Stimulated activated CD4-positive, alpha-beta T cell treated with anti-CD3 and anti-CD28 coated beads, Interleukin-4, amount 100 ng/mL, for 4 hours (primary cell): ENCODE data around the gene MUC2.

ENCODE experiments used
- DNase-seq, 2 experiments: peaks; one replicate each; pipeline ENCODE4 v3.0.0-alpha.2; 2020

The MUC2 gene

DNA sequence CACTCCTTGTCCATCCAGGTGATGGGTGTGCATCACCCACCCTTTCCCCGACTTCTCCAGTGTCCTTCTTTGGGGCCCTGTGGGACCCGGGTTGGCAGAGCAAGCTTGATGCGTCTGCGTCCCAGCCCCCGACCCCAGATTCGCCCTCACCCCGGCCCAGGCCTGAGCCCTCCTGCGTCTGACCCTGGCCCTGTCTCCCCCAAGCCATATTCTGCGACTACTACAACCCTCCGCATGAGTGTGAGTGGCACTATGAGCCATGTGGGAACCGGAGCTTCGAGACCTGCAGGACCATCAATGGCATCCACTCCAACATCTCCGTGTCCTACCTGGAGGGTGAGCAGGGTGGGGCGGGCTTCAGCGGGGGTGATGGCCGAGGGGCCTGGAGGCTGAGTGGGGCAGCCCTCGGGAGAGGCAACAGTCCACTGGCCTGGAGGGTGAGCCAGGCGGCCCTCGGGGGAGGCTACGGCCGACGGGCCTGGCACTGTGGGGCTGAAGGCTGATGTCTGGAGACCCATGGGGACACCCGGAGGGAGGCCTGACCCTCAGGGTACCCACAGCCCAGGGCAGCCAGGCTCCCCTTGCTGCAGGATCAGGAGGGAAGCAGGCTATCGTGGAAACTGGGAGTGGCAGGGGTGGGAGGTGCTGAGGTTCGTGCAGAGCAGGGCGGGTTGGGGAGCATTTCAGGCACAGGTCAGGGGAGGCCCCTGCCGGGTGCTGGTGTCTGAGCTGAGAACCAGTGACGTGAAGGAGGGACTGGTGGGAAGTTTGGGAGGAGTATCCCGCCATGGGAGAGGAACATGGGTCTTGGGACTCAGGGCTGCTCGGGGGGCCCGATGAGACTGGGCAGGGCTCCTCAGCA lies 15.3 kb downstream of the MUC2 start:
- DNase-seq, result no peak

DNA sequence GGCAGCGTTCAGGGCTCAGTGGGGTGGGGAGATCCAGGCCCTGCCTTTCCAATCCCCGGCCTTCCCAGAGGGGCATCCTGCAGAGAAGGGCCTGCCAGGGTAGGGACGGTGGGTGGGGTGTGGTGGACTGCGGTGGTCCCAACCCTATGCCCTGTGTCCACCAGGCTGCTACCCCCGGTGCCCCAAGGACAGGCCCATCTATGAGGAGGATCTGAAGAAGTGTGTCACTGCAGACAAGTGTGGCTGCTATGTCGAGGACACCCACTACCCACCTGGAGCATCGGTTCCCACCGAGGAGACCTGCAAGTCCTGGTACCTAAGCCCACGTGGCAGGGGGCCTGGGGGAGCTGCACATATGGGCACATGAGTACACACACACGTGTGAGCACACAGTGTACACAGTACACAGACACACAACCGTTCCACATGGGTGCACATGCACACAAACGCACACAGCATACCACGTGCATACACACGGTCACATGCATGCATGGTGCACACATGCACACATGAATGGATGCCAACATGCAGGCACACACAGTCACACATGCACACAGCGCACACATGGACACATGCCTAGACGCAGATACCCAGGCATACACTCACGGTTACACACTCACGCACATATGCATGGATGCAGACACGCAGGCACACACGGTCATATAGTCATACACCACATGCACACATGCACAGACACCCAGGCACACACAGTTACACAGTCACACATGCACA lies 16.1 kb downstream of the MUC2 start:
- no peak for DNase-seq

DNA sequence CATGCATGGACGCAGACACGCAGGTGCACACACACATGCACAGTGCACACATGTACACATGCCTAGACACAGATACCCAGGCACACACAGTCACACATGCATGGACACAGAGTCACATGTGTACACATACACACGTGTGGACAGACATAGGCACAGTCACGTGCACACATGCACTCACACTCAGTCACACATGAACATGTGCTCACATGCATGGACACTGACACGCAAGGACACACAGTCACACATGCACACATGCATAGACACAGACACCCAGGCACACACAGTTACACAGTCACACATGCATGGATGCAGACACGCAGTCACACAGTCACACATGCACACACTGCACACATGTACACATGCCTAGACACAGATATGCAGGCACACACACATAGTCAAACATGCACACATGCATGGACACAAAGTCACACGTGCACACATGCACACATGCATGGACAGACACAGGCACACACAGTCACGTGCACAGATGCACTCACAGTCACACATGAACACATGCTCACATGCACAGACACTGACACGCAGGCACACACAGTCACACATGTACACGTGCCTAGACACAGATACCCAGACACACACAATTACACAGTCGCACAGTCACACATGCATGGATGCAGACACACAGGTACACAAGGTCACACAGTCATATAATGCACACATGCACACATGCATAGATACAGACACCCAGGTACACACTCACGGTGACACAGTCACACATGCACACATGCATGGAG lies 16.8 kb downstream of the MUC2 start:
- no peak for DNase-seq

DNA sequence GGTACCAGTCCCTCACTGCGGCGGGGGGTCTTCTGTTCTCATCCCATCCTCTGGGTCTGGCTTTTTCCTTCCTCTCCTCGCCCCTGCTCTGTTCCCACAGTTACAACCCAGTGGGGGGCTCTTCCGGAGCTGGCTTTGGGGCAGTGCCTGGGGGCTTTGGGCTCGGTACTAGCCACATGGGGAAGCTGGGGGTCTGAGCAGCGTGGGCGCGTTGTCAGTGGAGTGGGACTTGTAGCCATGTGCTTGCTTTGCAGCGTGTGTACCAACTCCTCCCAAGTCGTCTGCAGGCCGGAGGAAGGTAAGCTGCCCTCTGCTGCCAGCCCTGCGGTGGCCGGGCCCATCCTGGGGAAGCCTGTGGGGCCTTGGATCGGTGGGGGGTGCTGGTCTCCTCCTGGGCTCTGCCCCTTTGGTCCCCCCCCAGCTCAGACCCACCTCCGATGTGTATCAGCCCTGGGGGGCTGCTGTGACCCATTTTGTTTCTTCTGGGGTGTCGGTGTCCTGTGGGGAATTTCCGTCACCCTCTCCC lies 17.5 kb downstream of the MUC2 start:
- no peak for DNase-seq

DNA sequence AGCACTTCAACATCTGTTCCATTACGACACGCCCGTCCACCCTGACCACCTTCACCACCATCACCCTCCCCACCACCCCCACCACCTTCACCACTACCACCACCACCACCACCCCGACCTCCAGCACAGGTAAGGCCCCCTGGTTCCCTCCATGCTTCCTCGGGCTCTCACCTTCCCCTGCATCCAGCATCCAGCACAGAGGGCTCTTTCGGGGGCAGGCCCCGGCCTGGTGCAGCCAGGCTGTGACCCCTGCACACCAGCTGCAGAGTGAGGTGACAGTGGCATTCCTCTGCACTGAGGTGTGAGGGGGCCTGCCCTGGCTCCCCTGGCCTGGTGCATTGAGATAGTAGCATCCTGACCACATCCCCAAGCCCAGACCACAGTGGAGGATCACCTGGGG lies 18.2 kb downstream of the MUC2 start:
- DNase-seq, result no peak

DNA sequence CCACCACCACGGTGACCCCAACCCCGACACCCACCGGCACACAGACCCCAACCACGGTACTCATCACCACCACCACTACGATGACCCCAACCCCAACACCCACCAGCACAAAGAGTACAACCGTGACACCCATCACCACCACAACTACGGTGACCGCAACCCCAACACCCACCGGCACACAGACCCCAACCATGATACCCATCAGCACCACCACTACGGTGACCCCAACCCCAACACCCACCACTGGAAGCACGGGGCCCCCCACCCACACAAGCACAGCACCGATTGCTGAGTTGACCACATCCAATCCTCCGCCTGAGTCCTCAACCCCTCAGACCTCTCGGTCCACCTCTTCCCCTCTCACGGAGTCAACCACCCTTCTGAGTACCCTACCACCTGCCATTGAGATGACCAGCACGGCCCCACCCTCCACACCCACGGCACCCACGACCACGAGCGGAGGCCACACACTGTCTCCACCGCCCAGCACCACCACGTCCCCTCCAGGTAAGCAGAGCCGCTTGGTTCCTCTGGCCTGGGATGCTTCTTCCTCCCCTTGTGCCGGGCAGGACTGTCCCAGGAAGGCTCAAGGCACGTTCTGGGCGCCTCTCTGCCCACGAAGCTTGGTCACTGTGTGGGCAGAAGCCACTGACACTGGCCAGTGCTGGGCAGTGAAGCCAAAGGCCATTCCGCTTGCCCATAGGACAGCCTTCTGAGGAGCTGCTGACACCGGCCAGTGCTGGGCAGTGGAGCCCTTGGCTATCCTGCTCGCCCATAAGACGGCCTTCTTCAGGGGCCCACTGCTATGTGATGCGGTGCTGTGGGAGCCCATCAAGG lies 25.1 kb downstream of the MUC2 start:
- DNase-seq, result no peak

DNA sequence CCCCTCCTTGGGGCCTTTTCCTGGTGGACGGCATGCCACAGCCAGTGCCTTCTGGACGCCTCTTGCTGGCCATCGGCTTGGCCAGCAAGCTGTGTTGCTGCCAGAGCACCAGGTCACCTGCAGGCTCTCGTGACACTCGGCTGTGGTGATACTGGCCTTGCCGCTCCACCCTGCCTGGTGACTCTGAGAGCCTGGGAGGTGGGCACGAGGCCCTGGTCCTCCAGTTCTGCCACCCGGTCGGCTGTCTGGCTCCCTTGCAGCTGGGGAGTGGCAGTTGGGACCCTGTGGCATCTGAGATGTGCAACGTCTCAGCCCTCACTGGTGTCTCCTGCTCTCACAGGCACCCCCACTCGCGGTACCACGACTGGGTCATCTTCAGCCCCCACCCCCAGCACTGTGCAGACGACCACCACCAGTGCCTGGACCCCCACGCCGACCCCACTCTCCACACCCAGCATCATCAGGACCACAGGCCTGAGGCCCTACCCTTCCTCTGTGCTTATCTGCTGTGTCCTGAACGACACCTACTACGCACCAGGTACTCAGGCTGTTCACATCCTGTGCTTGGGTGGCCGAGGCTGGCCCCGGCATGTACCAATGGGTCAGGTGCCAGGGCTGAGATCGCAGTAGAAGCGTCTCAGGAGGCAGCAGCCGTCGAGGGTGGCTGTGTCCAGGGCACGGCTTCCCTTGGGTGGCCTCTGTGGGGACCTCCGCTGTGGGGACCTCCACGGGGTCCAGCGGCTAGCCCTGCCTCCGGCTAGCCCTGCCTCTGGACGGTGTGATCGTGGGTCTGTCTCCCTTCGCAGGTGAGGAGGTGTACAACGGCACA lies 26.0 kb downstream of the MUC2 start:
- DNase-seq, result no peak

DNA sequence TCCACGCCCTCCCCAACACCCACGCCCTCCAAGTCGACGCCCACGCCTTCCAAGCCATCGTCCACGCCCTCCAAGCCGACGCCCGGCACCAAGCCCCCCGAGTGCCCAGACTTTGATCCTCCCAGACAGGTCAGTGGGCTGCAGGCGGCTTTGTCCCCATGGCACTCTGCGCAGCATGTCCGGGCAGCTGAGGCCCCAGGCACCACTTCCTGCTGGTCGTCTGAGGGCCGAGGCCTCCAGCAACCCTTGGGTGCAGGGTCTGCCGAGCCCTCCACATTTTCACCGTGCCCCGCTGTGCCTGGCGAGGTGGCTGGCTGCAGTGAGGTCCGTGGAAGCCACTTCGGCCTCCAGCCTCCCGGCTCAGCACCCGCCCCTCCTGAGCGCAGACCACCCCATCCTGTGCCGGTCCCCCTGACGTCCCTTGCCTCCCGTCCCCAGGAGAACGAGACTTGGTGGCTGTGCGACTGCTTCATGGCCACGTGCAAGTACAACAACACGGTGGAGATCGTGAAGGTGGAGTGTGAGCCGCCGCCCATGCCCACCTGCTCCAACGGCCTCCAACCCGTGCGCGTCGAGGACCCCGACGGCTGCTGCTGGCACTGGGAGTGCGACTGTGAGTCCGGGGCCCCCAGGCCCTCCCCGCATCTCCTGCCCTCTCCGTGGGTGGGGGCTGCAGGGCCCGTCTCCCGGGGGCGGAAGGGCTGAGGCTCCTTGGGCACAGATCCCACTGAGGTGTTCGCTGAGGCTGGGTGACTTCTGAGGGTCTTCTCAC lies 26.8 kb downstream of the MUC2 start:
- no peak for DNase-seq

DNA sequence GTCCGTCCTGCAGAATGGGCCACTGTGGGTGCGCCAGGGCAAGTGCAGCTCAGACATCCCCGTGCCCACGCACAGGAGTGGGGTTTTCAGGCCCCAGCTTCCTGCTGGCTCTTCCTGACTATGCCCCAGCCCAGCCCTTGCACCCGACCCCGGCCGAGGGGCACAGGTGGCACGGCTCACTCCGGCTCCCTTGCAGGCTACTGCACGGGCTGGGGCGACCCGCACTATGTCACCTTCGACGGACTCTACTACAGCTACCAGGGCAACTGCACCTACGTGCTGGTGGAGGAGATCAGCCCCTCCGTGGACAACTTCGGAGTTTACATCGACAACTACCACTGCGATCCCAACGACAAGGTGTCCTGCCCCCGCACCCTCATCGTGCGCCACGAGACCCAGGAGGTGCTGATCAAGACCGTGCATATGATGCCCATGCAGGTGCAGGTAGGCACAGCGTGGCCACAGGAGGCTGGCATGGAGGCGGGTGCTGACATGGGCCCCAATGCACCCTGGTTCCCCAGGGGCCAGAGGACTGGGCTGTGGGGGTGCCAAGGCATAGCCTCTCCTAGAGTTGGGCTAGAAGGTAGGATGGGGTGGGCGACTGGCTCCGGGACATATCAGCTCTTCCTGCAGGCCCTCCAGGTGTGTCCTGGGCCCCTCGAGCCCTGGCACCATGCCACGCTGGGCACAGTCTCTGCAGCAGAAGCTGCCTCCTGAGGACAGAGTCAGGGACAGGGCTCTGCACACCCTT lies 27.7 kb downstream of the MUC2 start:
- no peak for DNase-seq

DNA sequence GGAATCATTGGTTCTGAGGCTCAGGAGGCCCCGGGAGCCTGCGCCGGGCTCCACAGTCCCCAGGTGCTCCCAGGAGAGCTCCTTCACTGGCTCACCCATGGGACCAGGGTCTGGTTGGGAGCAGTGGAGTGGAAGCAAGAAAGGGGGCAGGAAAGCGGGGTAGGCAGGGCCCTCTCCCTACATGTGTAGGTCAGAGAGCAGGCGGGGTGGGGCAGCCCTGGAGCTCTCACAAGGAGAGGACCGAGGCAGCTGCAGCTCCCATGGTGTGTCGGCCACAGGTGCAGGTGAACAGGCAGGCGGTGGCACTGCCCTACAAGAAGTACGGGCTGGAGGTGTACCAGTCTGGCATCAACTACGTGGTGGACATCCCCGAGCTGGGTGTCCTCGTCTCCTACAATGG lies 28.3 kb downstream of the MUC2 start:
- no peak for DNase-seq

DNA sequence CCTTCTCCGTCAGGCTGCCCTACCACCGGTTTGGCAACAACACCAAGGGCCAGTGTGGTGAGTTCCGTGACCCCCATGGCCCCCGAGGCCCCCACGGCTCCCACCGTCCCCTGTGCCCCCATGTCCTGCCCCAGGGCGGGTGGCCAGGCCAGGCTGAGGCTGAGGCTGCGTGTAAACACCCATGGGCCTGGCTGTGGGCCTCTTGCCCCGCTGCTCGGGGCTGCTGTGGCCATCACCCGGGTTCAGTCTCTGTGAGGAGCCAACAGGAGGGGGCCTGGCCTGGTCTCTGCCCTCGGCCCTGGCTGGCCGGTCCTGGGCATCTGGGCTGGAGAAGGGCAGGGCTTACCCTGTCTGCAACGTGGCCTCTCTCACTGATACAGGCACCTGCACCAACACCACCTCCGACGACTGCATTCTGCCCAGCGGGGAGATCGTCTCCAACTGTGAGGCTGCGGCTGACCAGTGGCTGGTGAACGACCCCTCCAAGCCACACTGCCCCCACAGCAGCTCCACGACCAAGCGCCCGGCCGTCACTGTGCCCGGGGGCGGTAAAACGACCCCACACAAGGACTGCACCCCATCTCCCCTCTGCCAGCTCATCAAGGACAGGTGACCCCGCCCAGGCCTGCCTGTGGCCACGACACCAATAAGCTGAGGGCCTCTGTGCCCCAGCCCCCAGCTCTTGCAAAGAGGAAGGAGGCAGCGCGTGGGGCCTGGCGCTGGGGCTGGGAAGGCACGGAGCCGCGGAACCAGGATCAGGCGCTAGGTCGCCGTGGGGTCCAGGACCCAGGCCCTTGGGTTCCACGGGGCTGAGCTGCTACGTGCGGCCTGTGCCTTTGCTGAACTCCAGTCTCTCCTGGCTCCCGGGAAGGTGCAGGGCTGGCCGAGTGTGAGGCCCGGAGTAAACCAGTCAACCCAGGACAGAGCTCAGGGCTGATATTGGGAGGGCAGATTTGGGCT lies 29.0 kb downstream of the MUC2 start:
- DNase-seq, result no peak

DNA sequence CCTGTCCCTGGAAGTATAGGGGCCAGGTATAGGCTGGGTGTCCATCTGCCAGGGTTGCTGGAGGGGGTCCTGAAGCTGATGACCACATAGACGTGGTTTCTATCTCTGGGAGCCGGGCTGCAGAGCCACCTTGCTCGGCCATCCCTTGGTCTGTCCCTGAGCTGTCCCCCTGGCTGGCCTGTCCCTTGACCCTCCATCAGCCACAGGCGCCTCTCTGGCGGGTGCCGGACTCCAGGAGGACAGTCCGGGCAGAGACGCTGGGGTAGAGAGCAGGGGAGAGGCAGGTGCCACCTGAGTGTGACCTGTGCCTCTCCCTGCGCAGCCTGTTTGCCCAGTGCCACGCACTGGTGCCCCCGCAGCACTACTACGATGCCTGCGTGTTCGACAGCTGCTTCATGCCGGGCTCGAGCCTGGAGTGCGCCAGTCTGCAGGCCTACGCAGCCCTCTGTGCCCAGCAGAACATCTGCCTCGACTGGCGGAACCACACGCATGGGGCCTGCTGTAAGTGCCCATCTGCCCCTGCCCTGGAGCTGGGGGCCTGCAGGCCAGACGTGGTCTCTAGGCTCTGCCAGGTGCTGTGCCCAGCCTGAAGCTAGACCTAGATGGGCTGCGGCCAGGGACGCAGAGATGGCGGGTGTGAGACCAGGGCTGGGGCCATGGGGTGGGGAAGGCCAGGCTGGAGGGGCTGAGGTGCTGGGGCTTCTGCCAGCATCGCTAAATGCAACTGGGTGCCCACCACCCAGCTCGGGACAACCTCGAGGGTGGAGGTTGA lies 29.9 kb downstream of the MUC2 start:
- no peak for DNase-seq

DNA sequence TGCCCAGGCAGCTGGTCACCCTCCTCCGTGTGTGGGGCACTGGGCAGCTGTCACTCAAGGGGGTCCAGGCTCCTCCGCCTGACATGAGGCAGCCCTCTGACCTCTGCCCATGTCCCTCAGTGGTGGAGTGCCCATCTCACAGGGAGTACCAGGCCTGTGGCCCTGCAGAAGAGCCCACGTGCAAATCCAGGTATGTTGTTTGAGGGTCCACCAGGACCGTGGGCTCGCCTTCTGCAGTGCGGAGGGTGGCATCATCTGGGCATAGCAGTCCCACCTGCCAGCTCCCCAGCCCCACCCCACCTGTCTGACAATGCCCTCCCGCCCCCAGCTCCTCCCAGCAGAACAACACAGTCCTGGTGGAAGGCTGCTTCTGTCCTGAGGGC lies 30.5 kb downstream of the MUC2 start:
- DNase-seq, result no peak

DNA sequence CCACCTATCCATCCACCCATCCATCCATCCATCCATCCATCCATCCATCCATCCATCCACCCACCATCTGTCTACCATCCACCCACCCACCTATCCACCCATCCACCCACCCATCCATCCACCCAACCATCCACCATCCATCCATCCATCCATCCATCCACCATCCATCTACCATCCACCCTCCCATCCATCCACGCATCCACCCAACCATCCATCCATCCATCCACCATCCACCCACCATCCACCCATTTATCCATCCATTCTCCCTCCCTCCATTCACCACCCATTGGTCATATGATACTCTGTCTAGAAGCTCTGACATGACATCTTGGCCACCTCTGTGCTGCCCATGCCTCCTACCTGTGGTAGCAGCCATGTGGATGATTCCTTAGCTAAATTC lies 31.7 kb downstream of the MUC2 start:
- no peak for DNase-seq

DNA sequence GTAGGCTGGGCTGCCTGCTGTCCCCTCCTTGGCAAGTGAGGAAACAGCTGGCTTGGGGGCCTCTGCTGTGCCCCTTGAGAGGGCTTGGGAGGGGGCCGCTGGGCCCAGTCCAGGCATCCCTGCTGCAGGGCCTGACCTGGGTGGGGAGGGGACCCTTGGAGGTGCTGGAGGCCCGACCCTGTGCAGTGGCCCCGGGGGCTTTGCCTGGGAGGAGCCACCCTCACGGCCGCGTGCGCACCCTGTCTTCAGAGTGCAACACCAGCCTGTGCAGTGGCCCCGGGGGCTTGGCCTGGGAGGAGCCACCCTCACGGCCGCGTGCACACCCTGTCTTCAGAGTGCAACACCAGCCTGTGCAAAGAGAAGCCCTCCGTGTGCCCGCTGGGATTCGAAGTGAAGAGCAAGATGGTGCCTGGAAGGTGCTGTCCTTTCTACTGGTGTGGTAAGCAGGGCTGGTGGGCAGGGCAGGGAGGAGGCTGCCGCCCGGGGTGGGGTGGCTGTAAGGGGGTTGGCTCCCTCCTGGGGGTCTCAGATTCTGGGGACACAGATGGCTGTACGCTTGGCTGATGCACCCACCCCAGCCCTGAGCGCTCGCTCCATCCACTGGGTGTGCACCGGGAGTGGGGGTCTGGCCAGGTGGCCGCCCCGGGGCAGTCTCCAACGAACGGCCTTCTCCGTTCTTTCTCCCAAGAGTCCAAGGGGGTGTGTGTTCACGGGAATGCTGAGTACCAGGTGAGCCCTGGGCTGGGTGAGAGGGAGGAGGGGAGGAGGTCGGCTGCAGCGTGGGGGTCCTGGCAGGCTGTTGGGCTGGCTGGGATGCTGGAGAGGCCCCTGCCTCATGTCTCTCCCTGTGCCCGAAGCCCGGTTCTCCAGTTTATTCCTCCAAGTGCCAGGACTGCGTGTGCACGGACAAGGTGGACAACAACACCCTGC lies 32.9 kb downstream of the MUC2 start:
- no peak for DNase-seq

DNA sequence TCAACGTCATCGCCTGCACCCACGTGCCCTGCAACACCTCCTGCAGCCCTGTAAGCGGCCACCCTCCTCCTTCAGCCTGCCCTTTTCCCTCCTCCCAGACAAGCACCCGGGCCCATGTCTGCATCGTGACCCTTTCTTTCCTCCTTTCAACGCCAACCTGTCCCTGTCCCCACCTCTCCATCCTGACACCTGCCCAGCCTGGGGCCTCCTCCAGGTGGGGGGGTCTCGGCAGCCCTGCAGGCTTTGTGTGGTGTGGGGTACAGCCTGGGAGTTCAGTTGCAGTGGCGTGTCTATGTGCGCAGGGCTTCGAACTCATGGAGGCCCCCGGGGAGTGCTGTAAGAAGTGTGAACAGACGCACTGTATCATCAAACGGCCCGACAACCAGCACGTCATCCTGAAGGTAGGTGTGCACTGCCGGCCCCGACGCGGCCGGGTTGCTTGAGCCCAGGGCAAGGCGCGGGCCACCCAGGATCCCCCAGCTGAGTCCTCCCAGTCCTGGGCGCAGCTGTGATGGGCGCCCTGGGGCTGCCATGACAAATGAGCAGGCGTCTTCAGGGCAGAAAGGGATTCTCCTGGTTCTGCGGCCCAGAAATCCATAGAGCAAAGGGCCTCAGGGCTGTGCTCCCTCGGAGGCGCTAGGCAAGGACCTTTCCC lies 33.7 kb downstream of the MUC2 start:
- DNase-seq, result no peak
